Peyer's patch (tissue), 4 donors: ENCODE measurements around the gene TRRAP.

Experiments
- CTCF ChIP-seq, 6 experiments: fragments of 450-650 bp in 4 of 6; fragments of 200-600 bp in 2 of 6; sonication (generic) in 1 of 6; IDR thresholded peaks; one replicate each; pipeline ENCODE4 v1.5.1; 2017 to 2019; ENCODE audit warnings: antibody characterized with exemption in 6 of 6, mild to moderate bottlenecking in 3 of 6, moderate library complexity in 1 of 6
- POLR2A ChIP-seq, 2 donors: fragments of 450-650 bp; IDR thresholded peaks; one replicate each; pipeline ENCODE4 v1.5.1; 2017; ENCODE audit warnings: antibody characterized with exemption in 2 of 2, mild to moderate bottlenecking in 2 of 2, moderate library complexity in 2 of 2

- TF ChIP-seq CTCF (IDR thresholded peaks at IDR 0.05) (no peak), POLR2A (IDR thresholded peaks at IDR 0.05) (no peak)
Observed at GRCh38 chr7:99050971-99051370, 172.6 kb downstream of the TRRAP start.
